AG04449 (cell line): ENCODE data around the gene MMD2.

Source experiments
- CTCF ChIA-PET: fragments of 350-600 bp; formaldehyde crosslinking; extraction: SDS; loops from one replicate; lab custom pipeline; 2021; ENCODE audit warnings: antibody characterized with exemption; lab: Yijun Ruan, JAX
- POLR2A ChIA-PET: fragments of 400-600, 350-600 bp; formaldehyde crosslinking; extraction: SDS; loops from one replicate; lab custom pipeline; 2020; ENCODE audit warnings: antibody characterized with exemption, inconsistent platforms; lab: Yijun Ruan, JAX
- DNase-seq: peaks from one replicate; pipeline ENCODE4 v3.0.0-alpha.2; 2010; ENCODE audit warnings: low read depth, low spot score
- H3K4me3 ChIP-seq: 2 replicates; pipeline ENCODE4 v1.5.1; 2011; ENCODE audit warnings: low read depth, mild to moderate bottlenecking, control low read depth, low read length
- TF ChIP-seq, protein P1 (sequence below): IDR thresholded peaks from one replicate; pipeline ENCODE4 v1.5.1; 2011; ENCODE audit warnings: mild to moderate bottlenecking, moderate library complexity, low read length, control low read depth, inconsistent platforms; ENCODE audit not compliant: insufficient read depth; ENCODE audit errors: missing control alignments

The MMD2 gene

DNA sequence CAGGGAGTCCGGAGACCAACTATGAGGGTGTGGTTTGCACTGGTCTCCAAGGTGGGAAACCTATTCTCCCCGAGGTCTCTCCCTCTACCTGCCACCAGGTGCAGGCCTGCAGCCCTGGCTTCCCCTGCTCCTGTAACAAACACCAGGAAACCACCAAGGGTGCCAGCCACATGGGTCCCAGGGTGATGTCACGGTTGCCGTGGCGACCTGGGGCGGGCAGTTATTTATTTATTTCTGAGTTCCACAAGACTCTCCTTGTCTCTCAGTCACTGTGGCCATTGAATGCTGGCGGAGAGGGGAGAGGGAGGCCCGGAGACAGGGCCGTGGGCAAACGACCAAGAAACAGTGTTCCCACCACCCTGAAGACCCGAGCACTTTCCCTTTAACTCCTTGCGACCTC, 27.0 kb downstream of the MMD2 start:
- no peak for DNase-seq
- ChIA-PET POLR2A (no interaction called here), CTCF (no interaction called here)
- H3K4me3 ChIP-seq, result no peak overlapping the region
- TF ChIP-seq, protein P1, sequence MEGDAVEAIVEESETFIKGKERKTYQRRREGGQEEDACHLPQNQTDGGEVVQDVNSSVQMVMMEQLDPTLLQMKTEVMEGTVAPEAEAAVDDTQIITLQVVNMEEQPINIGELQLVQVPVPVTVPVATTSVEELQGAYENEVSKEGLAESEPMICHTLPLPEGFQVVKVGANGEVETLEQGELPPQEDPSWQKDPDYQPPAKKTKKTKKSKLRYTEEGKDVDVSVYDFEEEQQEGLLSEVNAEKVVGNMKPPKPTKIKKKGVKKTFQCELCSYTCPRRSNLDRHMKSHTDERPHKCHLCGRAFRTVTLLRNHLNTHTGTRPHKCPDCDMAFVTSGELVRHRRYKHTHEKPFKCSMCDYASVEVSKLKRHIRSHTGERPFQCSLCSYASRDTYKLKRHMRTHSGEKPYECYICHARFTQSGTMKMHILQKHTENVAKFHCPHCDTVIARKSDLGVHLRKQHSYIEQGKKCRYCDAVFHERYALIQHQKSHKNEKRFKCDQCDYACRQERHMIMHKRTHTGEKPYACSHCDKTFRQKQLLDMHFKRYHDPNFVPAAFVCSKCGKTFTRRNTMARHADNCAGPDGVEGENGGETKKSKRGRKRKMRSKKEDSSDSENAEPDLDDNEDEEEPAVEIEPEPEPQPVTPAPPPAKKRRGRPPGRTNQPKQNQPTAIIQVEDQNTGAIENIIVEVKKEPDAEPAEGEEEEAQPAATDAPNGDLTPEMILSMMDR, result no peak

DNA sequence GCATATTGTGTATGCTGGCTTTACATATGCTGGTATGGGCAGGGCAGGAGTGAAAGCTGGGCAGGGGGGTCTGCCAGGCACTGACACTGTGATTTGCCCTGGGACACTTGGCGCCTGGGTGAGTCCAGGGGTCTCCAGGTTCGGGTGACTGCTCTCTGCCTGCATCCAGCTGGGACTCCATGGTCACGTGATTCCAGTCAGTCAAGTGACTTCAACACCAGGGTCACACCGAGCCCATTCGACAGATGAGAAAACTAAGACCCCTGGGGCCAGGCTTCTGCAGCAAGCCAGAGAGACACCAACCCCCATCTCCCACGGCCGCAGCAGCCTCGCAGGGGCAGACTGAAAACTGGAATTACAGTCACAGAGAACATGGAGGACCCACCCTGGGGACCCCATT, 30.0 kb downstream of the MMD2 start:
- TF ChIP-seq, protein P1, result no peak
- no peak overlapping the region for H3K4me3 ChIP-seq
- CTCF ChIA-PET, result no interaction called here
- DNase-seq, result no peak
- POLR2A ChIA-PET, result no interaction called here

DNA sequence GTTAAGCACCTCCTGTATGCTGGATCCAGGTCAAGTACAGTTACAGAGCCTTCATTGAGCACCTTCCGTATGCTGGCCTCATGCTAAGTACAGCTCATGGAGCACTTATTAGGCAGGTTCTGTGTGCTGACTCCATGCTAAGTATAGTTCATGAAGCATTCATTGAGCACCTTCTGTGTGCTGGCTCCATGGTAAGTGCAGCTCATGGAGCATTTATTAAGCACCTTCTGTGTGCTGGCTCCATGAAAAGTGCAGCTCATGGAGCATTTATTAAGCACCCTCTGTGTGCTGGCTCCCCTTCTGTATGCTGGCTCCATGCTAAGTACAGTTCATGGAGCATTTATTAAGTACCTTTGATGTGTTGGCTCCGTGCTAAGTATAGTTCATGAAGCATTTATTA, 30.5 kb downstream of the MMD2 start:
- no peak overlapping the region for H3K4me3 ChIP-seq
- no peak for DNase-seq
- TF ChIP-seq, protein P1, result no peak
- POLR2A ChIA-PET, result no interaction called here
- CTCF ChIA-PET, result no interaction called here

DNA sequence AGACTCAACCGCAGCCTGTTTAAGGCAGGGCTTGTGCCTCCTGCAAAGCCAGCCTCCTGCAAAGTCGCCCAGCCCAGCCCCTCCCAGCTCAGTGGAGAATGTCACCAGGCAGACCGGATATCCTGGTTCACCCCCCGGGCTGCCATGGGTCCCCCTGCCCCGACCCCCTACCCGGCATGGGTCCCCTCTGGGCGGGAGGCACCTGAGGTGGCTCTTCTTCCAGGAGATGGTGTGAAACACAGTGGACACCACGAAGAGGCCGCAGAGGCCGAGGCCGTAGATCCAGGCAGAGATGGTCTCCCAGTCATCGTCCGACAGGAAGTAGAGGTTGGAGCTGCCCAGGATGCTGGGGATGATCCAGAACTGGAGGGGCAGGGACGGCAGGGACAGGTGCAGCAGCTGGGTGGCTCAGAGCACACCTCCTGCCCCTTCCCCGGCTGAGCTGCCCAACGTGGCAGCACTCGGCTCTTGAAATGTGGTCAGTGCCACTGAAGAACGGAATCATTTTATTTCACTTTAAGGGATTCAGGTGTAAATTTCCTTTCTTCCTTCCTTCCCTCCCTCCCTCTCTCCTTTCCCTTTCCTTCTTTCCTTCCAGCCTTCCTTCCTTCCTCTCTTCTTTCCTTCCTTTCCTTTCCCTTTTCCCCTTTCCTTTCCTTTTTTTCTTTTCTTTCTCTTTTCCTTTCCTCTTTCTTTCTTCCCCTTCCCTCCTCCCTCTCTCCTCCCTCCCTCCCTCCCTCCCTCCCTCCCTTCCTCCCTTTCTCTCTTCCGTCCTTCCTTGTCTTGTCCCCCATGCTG, 38.8 kb downstream of the MMD2 start:
- DNase-seq, result no peak
- ChIA-PET POLR2A (no interaction called here), CTCF (no interaction called here)
- H3K4me3 ChIP-seq, result no peak overlapping the region
- TF ChIP-seq, protein P1, result no peak

DNA sequence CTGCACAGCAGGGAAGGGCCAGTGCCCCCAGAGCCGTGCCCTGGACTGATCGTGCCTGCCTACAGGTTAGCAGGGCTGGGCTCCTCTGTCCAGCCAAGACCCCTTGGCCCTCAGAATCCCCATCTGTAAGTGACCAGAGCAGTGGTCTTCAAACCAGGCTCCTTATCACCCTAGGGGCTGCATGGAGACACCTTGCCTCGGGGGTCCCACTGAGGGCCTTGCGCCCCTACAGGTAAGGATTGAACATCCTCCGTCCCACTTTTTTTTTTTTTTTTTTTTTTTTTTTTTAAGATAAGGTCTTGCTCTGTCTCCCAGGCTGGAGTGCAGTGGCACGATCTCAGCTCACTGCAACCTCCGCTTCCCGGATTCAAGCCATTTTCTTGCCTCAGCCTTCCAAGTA, 42.9 kb downstream of the MMD2 start:
- ChIA-PET POLR2A (no interaction called here), CTCF (no interaction called here)
- DNase-seq, result no peak
- TF ChIP-seq, protein P1, result no peak
- H3K4me3 ChIP-seq, result no peak overlapping the region

DNA sequence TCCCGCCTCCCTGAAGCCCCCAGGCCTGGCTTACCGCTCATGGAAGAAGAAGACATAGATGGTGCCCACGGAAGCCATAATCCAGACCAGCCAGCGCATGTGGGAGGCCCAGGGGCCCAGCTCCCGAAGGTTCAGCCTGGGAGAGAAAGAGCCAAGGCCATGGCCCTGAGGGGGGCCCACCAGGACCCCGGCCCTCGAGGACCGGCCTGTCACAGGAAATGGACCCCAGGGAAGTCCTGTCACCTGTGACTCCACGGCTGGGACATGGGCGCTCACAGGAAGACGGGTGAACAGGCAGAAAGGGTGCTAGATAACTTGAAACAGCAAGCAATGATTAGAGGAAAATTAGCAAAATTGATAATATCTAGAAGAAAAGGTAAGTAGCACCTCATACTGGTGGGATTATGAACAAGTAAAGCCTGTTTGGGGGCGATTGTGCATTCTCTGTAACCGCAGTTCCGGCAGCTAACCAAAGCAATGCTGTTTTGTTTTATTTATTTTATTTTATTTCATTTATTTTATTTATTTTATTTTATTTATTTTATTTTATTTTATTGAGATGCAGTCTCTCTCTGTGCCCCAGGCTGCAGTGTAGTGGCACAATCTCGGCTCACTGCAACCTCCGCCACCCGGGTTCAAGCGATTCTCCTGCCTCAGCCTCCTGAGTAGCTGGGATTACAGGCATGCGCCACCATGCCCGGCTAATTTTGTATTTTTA, 47.7 kb downstream of the MMD2 start:
- H3K4me3 ChIP-seq, result no peak overlapping the region
- TF ChIP-seq, protein P1, result no peak
- POLR2A ChIA-PET, result no interaction called here
- CTCF ChIA-PET, result no interaction called here
- no peak for DNase-seq
